Measurements from ENCODE around the gene DECR2. TPM values are rescaled to one million over a fixed set of nuclear protein-coding genes. Genes with fewer than 3 reads are reported as not detected.

DECR2 gene
- total RNA-seq, 1 donor from 2014 or later = 7.1 TPM

DNA sequence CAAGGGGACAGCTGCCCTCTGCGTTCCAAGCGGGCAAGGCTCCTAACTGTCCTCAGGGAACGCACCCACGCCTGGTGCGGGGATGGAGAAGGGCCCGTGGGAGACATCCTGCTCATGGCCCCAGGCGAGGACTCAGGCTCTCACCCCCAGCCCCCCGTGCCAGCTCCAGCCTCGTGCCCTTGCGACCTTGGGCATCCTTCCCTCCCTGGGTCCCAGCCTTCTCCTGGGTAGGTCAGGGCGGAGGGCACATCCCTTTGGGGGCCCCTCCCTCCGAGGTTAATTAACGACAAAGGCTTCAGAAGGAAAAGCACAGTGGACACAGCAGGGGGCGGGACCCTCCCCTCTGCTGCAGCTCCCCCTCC lies 22.9 kb upstream of the DECR2 start:
- no peak for DNase-seq (ENCODE audit: low spot score)
- H3K9ac ChIP-seq = no peak overlapping the region
- Mint-ChIP-seq H3K4me1 (peaks cover 21% of the 10 kb centered on the region), H3K27me3 (ENCODE audit: insufficient read depth, low read depth) (peaks cover 13% of the 10 kb centered on the region), H3K36me3 (no peaks in the 10 kb centered on the region), H3K9me3 (no peaks in the 10 kb centered on the region), H3K27ac (no peak overlapping the region), H3K4me3 (peak overlapping the region; percentile 38)
- no peak overlapping the region for H3K4me3 ChIP-seq
- H3K79me2 ChIP-seq (ENCODE audit: low read depth) = peaks cover 23% of the 10 kb centered on the region
- H3K27ac ChIP-seq = no peak overlapping the region
- H3K4me1 ChIP-seq = peaks cover 27% of the 10 kb centered on the region
- H4K20me1 ChIP-seq (ENCODE audit: low read depth) = peaks cover 45% of the 10 kb centered on the region
- H3F3A ChIP-seq (ENCODE audit: low read depth) = peaks cover 30% of the 10 kb centered on the region
- H3K9me3 ChIP-seq (ENCODE audit: low read depth) = no peaks in the 10 kb centered on the region
- H3K27me3 ChIP-seq = peaks cover 20% of the 10 kb centered on the region
- H3K36me3 ChIP-seq = no peaks in the 10 kb centered on the region
- TF ChIP-seq EZH2phosphoT487 (IDR thresholded peaks at IDR 0.05) (no peak), CTCF (IDR thresholded peaks at IDR 0.05) (no peak), EZH2 (IDR thresholded peaks at IDR 0.05) (no peak)
- H2AFZ ChIP-seq (replicated peaks) = no peak overlapping the region
- peak overlapping the region; percentile 31 for H3K4me2 ChIP-seq

GRCh38 chr16:379183-379960 lies 22.3 kb upstream of the DECR2 start:
- peaks cover 13% of the 10 kb centered on the region for H3K27me3 Mint-ChIP-seq (ENCODE audit: insufficient read depth, low read depth)
- DNase-seq (ENCODE audit: low spot score) = no peak
- H3K27ac ChIP-seq = no peak overlapping the region
- no peak overlapping the region for H3K27ac Mint-ChIP-seq
- H3K4me1 Mint-ChIP-seq = peaks cover 27% of the 10 kb centered on the region
- H3K9me3 ChIP-seq (ENCODE audit: low read depth) = no peaks in the 10 kb centered on the region
- peaks cover 23% of the 10 kb centered on the region for H3K79me2 ChIP-seq (ENCODE audit: low read depth)
- H3K9ac ChIP-seq = no peak overlapping the region
- peak overlapping the region; percentile 31 for H3K4me2 ChIP-seq
- no peak overlapping the region for H3K4me3 ChIP-seq
- H3K36me3 ChIP-seq = no peaks in the 10 kb centered on the region
- peaks cover 26% of the 10 kb centered on the region for H3K27me3 ChIP-seq
- no peaks in the 10 kb centered on the region for H3K36me3 Mint-ChIP-seq
- peak overlapping the region; percentile 86 for H3K4me3 Mint-ChIP-seq
- peaks cover 50% of the 10 kb centered on the region for H4K20me1 ChIP-seq (ENCODE audit: low read depth)
- no peak for TF ChIP-seq CTCF (IDR thresholded peaks at IDR 0.05)
- no peak for TF ChIP-seq EZH2 (IDR thresholded peaks at IDR 0.05)
- no peak for TF ChIP-seq EZH2phosphoT487 (IDR thresholded peaks at IDR 0.05)
- peaks cover 35% of the 10 kb centered on the region for H3F3A ChIP-seq (ENCODE audit: low read depth)
- H2AFZ ChIP-seq (replicated peaks) = no peak overlapping the region
- H3K9me3 Mint-ChIP-seq = no peaks in the 10 kb centered on the region
- peaks cover 30% of the 10 kb centered on the region for H3K4me1 ChIP-seq

GRCh38 chr16:379961-380761 lies 21.5 kb upstream of the DECR2 start:
- Histone ChIP-seq H3K4me1 (peaks cover 30% of the 10 kb centered on the region), H3K9ac (peak overlapping the region; percentile 77), H2AFZ (replicated peaks) (no peak overlapping the region), H3K4me2 (peak overlapping the region; percentile 99), H3K27me3 (peaks cover 27% of the 10 kb centered on the region), H3K4me3 (peak overlapping the region; percentile 69), H3K36me3 (no peaks in the 10 kb centered on the region), H3K27ac (no peak overlapping the region), H3F3A (ENCODE audit: low read depth) (peaks cover 41% of the 10 kb centered on the region), H3K79me2 (ENCODE audit: low read depth) (peaks cover 23% of the 10 kb centered on the region), H3K9me3 (ENCODE audit: low read depth) (no peaks in the 10 kb centered on the region), H4K20me1 (ENCODE audit: low read depth) (peaks cover 50% of the 10 kb centered on the region)
- Mint-ChIP-seq H3K4me1 (peaks cover 27% of the 10 kb centered on the region), H3K27me3 (ENCODE audit: insufficient read depth, low read depth) (peaks cover 13% of the 10 kb centered on the region), H3K9me3 (no peaks in the 10 kb centered on the region), H3K4me3 (peak overlapping the region; percentile 86), H3K36me3 (no peaks in the 10 kb centered on the region), H3K27ac (no peak overlapping the region)
- TF ChIP-seq EZH2 (IDR thresholded peaks at IDR 0.05) (no peak), CTCF (IDR thresholded peaks at IDR 0.05) (no peak), EZH2phosphoT487 (IDR thresholded peaks at IDR 0.05) (no peak)
- no peak for DNase-seq (ENCODE audit: low spot score)
